ENCODE results near the gene ACHE.
A peak's percentile ranks its signal among the peaks of the same experiment; 100 is the strongest.

Gene ACHE

DNA sequence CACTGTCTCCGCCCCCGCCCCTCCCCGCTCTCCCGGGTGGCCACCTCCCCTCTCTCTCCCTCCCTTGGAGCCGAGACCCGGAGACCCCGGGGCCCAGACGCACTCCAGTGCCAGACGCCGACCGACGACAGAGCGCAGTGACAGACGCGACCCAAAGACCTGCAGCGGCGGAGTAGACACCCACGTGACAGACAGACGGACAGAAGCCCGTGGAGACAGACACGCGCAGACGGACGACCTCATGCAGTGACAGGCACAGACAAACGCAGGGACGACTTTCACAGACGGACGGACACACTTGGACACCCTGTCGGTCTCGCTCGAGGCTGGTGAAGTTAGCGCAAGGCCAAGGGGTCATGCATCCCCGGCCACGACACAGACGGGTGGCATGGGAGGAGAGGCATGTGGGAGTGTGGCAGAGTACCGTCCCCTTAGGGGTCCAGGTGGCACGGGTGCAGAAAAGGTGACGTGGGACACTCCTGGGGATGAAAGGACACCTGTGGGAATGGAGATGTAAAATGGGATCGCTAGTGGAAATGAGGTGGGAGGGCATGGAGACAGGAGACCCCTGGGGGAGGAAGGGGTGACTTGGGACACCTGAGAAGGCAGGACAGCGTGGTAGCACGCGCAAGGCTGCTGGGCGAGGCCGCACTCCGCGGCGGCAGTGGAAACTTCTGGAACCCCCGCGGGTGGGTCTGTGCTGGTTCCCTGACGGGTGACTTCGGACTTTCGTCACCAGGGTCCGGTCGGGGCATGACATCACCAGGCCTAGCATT lies 456 bp upstream of the ACHE start:
- DNase-seq: peak; percentile 59

DNA sequence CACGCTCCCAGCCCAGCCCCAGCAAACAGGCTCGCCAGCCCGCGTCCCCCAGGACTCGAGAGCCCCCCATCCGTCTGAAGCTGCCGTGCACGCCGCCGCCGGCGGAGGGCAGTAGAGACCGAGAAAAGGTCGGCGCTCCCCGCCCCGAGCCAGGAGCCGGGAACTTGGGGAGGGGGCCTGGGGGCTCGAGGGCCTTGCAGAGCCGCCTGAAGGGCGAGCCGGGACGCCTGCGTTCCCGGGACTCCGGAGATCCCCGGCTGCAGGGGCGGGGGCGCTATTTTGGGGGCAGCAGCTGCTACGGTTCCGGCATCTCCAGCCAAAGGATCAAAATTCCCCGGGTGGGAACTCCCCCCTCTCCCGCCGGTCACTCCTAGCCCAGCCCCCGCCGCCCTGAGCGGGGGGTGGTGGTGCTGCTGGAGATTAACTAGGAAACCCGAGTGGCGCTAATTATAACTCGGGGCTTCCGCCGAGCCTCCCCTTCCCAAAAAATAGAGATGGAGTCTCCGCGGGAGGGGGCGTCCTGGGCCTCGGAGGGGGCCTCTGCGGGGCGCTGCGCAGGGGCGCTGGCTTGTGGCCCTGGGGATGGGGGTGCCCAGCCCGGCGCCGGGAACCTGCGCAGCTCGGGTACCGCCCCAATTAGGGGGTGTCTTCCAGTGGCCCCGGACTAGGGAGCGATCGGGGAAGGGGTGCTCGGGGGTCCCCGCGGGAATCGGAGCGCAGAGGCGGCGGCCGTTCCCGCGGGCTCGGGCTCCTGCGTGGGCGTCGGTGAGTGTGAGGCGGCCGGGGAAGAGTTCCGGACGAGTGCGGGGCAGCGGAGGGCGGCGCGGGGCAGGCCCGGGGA lies 608 bp downstream of the ACHE start:
- no peak for DNase-seq

DNA sequence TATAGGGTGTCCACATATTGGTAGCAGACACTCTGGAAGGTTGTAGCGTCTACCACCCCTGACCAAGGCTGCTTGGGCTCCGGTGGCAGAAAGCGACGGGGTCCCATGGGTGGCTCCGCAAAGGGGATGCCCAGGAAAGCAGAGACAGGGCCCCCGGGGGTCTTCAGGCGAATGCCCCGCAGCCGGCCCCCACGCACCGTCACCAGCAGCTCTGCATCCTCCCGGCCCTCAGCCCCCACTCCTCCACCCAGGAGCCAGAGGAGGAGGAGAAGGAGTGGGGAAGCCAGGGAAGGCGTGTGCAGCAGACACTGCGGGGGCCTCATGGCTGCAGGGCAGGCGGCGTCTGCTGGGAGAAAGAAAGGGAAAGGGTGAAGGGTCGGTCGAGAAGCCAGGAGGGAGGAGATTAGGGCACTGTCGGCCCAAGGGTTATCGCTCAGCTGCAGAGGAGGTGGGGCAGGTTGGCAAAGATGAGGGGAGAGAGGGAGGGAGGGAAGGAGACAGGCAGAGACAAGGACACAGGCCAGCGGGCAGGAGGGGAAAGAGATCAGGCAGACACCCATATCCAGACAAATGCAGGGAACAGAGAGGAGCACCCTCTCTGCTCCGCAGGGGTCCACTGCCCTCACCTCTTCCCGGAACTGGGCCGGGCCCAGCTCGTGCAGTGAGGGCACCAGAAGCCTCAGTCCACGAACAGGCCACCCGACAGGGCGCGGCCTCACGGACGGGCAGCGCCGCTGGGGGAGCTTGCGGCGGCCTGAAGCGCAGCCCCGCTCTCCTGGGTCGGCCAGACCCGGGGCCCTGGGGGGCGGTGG lies 1.6 kb downstream of the ACHE start:
- DNase-seq: no peak

DNA sequence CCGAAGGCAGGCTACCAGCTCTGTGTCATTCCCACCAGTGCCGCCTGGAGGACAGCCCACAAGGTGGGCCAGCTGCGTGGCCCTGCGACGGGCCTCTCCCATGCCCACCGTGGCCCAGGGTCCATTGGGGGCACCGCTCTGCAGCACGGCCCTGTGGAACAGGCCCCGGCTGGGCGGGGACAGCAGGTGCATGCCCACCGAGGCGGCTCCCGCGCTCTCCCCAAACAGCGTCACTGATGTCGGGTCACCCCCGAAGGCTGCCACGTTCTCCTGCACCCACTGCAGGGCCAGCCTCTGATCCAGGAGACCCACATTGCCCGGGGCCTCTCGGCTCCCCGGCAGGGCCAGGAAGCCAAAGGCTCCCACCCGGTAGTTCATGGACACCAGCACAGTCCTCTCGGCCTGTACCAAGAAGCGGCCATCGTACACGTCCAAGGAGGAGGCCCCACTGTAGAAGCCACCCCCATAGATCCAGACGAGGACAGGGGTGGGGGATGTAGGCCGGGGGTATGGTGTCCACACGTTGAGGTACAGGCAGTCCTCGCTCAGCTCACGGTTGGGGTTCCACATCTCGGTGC lies 2.3 kb downstream of the ACHE start:
- DNase-seq: no peak

DNA sequence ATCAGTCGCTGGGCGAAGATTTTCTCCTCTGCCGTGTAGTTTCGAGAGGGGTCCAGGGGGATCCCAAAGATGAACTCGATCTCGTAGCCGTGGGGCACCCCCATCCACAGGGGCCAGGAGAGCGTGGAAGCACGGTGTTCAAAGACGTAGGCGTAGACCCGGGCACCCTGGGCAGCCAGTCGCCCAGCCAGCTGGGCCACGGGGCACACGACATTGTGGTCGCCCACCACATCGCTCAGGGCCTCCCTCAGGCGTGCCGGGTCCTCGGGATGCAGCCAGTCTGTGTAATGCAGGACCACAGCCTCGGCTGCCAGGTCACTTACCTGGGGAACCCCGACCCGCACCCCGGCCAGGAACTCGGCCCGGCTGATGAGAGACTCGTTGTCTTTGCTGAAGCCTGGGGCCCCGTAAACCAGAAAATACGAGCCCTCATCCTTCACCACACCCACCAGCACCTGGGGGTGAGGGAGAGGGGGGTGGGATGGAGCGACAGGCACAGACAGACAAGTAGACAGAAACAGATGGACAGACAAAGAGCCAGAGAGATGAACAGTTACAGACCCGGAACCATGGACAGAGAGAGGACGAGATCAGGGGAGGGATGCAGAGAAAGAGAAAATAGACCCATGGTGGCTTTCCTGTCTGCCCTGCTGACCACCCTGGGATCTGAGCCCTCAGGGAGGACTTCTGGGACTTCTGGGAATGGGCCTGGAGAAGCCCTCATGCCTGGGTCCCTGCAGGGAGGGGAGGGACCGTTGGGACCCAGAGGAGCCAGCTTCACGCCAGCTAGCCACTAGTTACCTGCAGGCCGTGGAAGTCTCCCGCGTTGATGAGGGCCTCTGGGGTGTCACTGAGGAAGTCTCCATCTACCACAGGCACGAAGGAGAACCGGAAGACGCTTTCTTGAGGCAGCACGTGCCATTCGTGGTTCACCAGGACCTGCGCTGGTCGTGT lies 3.0 kb downstream of the ACHE start:
- no peak for DNase-seq

DNA sequence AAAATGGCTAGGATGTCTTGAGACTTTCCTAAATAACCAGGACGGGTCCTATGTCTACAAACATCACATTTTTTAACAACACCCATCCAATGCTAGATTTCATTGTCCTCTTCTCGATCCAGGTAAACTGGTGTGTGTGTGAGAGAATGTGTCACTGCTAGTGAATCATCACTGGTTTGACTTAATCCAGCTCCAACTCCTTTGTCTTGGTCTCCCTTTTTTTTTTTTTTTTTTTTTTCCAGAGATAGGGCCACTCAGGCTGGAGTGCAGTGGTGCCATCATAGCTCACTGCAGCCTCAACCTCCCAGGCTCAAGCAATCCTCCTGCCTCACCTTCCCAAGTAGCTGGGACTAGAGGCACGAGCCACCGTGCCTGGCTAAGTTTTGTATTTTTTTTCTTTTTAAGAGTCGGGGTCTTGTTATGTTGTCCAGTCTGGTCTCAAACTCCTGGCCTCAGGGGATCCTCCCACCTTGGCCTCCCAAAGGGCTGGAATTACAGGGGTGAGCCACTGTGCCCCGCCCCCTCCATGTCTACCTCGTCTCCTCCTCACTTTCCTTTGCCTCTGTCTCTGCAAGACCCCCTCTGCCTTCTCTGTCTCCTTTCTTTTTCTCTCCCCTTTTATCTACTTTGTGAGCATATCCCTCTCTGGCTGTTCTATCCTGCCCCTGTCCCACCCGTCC lies 4.0 kb downstream of the ACHE start:
- DNase-seq: no peak

DNA sequence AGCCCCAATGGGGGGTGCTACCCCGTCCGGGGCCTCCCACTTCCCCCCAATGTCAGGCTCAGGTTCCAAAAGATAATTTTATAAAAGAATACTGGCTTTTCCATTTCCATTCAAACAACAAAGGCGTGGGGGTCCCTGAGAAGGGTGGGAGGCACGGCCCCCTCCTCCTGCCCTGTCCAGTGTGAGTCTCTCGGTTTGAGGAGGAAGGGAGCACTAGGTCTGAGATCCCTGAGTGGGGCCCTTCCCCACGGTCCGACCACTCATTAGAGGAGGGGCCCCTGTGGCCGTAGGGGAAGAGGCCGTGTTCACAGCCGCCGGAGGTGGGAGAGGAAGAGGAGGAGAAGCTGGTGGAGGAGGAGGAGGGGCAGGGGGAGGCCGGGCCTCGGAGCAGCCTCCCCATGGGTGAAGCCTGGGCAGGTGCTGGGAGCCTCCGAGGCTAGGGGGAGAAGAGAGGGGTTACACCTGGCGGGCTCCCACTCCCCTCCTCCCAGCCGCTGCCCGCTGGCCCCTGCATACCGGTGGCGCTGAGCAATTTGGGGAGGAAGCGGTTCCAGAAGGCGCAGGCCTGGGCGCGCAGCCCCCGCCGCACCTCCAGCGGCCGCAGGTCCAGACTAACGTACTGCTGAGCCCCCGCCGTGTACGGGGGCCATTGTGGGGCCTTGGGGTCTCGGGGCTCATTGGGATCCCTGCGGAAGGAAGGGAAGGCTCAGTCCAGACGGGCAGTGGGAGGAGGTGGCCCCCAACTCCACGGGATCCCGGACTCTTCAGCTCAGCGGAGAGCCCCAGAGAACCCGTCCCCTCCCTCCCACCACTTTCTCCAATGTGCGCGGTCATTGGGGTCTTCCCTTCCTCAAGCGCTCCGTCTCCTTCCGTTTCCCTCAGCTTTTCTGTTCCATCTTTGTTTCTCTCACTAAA lies 4.8 kb downstream of the ACHE start:
- no peak for DNase-seq

DNA sequence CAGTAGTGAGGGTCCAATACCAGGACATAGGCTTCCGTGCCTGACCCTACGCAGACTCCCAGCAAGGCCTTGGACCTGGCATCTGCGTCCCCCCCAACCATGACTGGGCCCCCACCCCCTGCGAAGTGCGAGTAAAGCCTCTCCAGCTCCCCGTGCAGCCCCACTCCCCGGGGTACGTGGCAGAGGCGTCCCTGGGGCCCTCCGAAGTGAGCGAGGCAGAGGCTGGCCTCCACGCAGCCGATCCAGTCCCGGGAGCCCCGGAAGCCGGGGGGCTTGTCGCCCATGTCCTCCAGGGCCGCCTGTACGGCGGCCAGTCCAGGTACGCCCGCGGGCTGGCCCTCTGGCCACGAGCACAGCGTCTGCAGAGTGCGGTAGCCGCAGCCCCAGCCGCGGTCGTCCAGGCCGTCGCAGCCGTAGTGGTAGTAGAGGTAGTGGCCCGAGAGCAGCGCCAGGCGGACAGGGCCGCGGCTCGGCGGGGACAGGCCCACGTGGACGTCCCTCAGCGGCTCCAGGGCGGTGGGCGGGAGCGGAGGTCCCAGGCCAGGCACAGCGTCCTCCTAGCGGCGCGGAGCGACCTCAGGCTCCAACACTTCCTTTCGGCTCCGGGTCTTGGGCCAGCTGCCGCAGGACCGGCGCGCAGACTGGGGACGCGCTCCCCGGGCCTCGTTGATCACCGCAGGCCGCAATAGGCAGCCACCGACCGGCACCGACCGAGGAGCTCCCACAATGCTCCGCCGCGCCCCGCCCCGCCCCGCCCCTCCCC lies 6.5 kb downstream of the ACHE start, which contains the start of gene UFSP1:
UFSP1 (minus strand) TSS at position 728 of the 763 bp plus-strand sequence; CDS start at position 284, 444 bp downstream.
- no peak for DNase-seq

DNA sequence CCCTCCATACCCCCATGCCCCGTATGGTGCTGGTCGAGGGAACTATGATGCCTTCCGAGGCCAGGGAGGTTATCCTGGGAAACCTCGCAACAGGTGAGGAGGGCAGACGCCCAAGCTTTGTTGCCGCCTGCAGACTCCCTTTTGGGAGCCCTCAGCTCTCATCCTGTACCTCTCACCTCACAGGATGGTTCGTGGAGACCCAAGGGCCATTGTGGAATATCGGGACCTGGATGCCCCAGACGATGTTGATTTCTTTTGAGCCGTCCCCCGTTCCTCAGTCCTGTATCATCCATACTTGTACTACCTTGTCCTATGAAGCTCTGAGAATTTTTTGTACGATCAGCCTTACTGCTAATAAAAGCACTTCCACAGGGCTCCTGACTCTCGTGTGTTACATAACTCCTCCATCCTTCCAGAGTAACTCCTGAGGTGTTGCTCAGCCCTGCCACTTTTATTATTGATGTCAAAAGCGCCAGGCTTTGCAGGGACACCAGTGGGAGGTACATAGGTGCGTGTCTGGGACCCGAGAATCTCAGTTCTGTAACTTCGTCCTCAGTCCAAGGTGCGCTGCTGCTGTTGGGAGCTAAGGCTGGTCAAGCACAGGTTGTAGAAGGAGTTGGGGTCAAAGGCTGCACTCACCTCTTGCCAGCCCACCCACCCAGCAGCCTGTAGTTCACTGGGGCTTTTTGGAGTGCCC lies 7.2 kb downstream of the ACHE start:
- no peak for DNase-seq

DNA sequence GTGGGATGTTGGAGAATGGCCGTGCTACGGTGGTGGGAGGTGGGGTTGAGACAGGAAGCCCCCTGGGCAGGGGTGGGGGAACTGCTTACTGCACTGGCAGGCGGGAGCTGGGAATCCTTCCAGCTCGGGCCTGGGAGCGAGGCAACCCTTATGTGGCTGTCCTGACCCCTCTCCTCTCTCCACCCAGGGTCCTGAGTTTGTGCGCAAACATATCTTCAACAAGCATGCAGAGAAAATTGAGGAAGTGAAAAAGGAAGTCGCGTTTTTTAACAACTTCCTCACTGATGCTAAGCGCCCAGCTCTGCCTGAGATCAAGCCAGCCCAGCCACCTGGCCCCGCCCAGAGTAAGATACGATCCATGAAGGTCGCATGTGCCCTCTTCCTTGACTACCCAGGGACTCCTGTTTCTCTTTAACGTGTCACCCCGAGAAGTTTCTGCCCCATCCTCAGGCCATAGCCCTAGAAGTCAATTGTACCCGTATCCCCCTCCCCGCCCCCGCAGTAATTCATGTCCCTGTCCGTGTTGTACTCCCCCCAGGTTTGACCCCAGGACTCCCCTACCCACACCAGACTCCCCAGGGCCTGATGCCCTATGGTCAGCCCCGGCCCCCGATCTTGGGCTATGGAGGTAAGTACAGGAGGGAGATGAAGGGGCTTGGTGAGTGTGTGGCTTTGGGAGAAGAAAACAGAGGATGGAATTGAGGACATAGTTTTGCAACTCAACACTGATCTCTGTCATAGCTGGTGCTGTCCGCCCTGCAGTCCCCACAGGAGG lies 8.0 kb downstream of the ACHE start:
- peak; percentile 77 for DNase-seq

DNA sequence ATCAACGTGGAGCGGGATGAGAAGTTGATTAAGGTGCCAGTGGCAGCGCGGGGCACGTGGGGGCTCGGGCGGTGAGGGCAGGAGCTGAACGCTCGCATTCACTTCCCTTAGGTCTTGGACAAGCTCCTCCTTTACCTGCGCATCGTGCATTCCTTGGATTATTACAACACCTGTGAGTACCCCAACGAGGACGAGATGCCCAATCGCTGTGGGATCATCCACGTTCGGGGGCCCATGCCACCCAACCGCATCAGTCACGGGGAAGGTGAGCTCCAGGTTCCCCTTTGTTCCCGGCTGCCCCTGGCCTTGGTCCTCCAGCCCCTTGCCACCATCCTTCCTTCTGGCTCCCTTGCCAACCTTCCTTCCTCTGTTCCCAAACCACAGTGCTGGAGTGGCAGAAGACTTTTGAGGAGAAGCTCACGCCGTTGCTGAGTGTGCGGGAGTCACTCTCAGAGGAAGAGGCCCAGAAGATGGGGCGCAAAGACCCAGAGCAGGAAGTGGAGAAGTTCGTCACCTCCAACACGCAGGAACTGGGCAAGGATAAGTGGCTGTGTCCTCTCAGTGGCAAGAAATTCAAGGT lies 8.7 kb downstream of the ACHE start:
- DNase-seq: no peak

DNA sequence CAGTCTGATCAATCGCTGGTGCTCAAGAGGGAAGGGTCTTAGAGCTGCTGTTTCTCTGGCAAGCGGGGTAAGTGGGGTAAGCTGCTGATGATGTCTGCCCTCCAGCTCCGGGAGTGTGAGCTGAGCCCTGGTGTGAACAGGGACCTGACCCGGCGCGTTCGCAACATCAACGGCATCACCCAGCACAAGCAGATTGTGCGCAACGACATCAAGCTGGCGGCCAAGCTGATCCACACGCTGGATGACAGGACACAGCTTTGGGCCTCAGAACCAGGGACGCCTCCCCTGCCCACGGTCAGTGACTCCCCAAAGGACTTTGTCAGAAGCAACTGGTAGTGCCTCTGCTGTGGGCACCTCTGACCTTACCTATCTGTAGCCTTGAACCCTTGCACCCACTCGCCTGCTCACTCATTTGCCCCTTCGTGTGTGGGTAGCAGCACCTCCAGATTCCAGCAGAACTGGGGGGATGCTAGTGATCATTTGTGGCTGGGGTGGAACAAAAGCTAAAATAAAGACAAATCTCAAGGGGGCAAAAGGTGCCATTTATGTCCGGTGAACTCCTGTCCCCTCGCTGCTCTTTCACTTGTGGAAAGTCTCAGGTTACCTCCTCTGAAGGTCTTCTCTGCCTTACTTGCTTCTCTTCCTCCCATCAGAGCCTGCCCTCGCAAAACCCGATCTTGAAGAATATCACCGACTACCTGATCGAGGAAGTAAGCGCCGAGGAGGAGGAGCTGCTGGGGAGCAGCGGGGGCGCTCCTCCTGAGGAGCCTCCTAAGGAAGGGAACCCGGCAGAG lies 9.3 kb downstream of the ACHE start:
- DNase-seq: no peak

DNA sequence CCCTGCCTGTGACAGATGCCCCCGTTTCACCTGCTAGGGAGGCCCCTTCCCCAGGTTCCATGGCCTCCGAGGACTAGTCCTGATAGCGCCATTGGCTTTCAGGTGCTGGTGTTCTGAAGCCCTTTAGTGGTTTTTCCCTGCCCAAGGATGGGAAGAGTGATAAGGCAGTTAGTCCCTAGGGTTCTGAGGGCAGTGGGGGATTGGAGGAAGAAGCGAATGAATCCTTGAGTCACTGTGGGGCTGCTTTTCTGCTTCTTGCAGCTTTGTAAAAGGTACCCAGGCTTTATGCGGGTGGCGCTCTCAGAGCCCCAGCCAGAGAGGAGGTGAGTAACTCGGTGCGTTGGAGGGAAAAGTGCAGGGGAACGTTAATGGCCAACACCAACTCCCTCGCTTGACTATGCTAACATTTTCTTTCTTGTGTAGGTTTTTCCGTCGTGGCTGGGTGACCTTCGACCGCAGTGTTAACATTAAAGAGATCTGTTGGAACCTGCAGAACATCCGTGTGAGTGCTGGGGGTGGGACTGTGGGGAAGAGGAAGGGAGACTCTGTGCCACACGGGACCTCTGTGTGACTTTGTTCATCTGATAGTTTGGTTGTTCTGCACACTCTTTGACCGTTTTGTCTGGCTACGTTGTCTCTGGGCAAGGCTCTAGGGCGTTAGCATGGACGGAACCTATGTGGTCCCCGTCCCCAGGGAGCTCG lies 10.1 kb downstream of the ACHE start:
- DNase-seq: no peak

DNA sequence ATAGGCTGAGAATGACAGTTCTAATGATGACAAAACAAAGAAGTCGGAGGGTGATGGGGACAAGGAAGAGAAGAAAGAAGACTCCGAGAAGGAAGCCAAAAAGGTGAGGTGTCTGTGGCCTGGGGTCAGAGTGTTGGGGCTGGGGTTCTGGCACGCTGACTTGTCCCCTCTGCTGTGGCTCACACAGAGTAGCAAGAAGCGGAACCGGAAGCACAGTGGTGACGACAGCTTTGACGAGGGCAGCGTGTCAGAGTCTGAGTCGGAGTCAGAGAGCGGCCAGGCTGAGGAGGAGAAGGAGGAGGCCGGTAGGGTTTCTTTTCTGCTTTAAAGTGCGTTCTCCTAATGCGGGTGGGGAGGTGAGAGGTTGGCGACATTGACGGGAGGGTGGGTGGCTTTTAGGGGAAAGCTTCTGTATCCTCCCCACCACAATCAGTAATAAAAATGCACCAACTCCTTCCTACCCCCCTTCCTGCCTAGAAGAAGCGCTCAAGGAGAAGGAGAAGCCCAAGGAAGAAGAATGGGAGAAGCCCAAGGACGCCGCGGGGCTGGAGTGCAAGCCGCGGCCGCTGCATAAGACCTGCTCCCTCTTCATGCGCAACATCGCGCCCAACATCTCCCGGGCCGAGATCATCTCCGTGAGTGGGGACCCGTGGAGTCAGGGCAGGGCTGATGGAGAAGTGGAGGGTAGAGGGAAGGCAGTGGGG lies 10.8 kb downstream of the ACHE start:
- DNase-seq: no peak
